ENCODE data around the gene AGBL4.

GRCh38 chr1:48939042-48939441 lies 1084.7 kb downstream of the AGBL4 start:
- TF ChIP-seq, protein P1, sequence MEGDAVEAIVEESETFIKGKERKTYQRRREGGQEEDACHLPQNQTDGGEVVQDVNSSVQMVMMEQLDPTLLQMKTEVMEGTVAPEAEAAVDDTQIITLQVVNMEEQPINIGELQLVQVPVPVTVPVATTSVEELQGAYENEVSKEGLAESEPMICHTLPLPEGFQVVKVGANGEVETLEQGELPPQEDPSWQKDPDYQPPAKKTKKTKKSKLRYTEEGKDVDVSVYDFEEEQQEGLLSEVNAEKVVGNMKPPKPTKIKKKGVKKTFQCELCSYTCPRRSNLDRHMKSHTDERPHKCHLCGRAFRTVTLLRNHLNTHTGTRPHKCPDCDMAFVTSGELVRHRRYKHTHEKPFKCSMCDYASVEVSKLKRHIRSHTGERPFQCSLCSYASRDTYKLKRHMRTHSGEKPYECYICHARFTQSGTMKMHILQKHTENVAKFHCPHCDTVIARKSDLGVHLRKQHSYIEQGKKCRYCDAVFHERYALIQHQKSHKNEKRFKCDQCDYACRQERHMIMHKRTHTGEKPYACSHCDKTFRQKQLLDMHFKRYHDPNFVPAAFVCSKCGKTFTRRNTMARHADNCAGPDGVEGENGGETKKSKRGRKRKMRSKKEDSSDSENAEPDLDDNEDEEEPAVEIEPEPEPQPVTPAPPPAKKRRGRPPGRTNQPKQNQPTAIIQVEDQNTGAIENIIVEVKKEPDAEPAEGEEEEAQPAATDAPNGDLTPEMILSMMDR (IDR thresholded peaks at IDR 0.05): no peak
- TF ChIP-seq POLR2A (IDR thresholded peaks at IDR 0.05; ENCODE audit: low read depth) (no peak), POLR2AphosphoS5 (IDR thresholded peaks at IDR 0.05) (no peak)
